ENCODE measurements around the gene ZBTB25. TPM values are rescaled to one million over a fixed set of nuclear protein-coding genes. Genes with fewer than 3 reads are reported as not detected.

The ZBTB25 gene
- total RNA-seq, 4 donors from 2014 or later = 4.8 to 10.2 (median 5.6) TPM

GRCh38 chr14:64531567-64531966, 27.9 kb upstream of the ZBTB25 start:
- no peak overlapping the region for H3K4me3 ChIP-seq
- DNase-seq = no peak
- in situ Hi-C loops (cut with MboI; ENCODE audit: low pct_ligation_motif_present in 1 of 4, low pct_unique_long_range_greater_than_20kb in 1 of 4, low sequenced_read_pairs in 3 of 4) (loop anchor here in 2 of 4 donors (25.0 kb wide), 2 partner anchors 106 to 231 kb away; no protein-coding TSS in a partner anchor), intact Hi-C loops (cut with DNase I; ENCODE audit: low total_unique reads) (no loop called here)
- no peaks in the 10 kb centered on the region for H3K36me3 ChIP-seq
- TF ChIP-seq POLR2AphosphoS5 (IDR thresholded peaks at IDR 0.05) = no peak
- TF ChIP-seq EP300 (IDR thresholded peaks at IDR 0.05; ENCODE audit: low read depth) = no peak
- TF ChIP-seq POLR2A (IDR thresholded peaks at IDR 0.05) = no peak
- TF ChIP-seq, protein P1, sequence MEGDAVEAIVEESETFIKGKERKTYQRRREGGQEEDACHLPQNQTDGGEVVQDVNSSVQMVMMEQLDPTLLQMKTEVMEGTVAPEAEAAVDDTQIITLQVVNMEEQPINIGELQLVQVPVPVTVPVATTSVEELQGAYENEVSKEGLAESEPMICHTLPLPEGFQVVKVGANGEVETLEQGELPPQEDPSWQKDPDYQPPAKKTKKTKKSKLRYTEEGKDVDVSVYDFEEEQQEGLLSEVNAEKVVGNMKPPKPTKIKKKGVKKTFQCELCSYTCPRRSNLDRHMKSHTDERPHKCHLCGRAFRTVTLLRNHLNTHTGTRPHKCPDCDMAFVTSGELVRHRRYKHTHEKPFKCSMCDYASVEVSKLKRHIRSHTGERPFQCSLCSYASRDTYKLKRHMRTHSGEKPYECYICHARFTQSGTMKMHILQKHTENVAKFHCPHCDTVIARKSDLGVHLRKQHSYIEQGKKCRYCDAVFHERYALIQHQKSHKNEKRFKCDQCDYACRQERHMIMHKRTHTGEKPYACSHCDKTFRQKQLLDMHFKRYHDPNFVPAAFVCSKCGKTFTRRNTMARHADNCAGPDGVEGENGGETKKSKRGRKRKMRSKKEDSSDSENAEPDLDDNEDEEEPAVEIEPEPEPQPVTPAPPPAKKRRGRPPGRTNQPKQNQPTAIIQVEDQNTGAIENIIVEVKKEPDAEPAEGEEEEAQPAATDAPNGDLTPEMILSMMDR (IDR thresholded peaks at IDR 0.05) = no peak
- no peaks in the 10 kb centered on the region for H3K4me1 ChIP-seq
- H3K27ac ChIP-seq = no peak overlapping the region
- H3K9me3 ChIP-seq = no peaks in the 10 kb centered on the region
- 81 to 86% methylated on average over 2 of the region's 2 CpGs for WGBS, 2 donors (ENCODE audit: low coverage in 1 of 2)
- H3K27me3 ChIP-seq = no peaks in the 10 kb centered on the region

DNA sequence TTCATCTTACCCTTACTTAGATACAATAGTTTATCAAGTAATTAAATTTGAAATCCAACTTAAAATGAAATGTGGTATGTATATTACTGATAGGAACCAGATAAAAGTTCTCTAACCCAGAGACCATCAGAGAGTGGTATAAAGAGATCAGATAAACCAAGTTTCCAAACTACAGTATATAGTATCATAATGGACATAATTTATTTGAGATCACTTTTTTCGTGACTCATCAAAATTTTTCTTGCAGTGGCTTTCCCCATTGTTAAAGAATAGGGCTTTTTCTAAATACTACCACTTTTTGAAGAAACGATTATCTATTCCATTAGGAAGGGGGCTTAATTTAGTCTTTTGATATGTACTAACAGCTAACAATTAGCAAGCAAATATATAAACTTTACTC, 21.7 kb upstream of the ZBTB25 start:
- peaks cover 0 to 22% (median 9%) of the 10 kb centered on the region in 4 donors for H3K36me3 ChIP-seq
- in situ Hi-C loops (cut with MboI; ENCODE audit: low pct_ligation_motif_present in 1 of 4, low pct_unique_long_range_greater_than_20kb in 1 of 4, low sequenced_read_pairs in 3 of 4) = loop anchor here in 2 of 4 donors (25.0 kb wide), 2 partner anchors 112 to 237 kb away; no protein-coding TSS in a partner anchor
- H3K4me3 ChIP-seq = no peak overlapping the region
- H3K4me1 ChIP-seq = peaks cover 0 to 3% (median 0%) of the 10 kb centered on the region in 4 donors
- H3K27ac ChIP-seq = no peak overlapping the region
- no peaks in the 10 kb centered on the region for H3K27me3 ChIP-seq
- H3K9me3 ChIP-seq = no peaks in the 10 kb centered on the region
- DNase-seq = no peak
- TF ChIP-seq, protein P1 (IDR thresholded peaks at IDR 0.05) = no peak
- TF ChIP-seq EP300 (IDR thresholded peaks at IDR 0.05; ENCODE audit: low read depth) (no peak), POLR2A (IDR thresholded peaks at IDR 0.05) (no peak), POLR2AphosphoS5 (IDR thresholded peaks at IDR 0.05) (no peak)
- whole genome bisulfite sequencing, 2 donors (ENCODE audit: low coverage in 1 of 2) = 92 to 97% methylated on average over 2 of the region's 2 CpGs
- intact Hi-C loops (cut with DNase I; ENCODE audit: low total_unique reads) = no loop called here

DNA sequence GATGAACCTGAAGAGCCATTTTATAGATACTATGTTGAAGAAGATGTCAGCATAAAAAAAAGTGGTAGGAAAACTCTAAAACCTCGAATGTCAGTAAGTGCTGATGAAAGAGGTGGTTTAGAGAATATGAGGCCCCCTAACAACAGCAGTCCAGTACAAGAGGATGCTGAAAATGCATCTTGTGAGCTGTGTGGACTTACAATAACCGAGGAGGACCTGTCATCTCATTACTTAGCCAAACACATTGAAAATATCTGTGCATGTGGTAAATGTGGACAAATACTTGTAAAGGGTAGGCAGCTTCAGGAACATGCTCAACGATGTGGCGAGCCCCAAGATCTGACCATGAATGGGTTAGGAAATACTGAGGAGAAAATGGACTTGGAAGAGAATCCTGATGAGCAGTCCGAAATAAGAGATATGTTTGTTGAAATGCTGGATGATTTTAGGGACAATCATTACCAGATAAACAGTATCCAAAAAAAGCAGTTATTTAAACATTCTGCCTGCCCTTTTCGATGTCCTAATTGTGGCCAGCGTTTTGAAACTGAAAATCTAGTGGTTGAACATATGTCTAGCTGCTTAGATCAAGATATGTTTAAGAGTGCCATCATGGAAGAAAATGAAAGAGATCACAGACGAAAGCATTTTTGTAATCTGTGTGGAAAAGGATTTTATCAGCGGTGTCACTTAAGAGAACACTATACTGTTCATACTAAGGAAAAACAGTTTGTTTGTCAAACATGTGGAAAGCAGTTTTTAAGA, 19.1 kb upstream of the ZBTB25 start:
- intact Hi-C loops (cut with DNase I; ENCODE audit: low total_unique reads) (no loop called here), in situ Hi-C loops (cut with MboI; ENCODE audit: low pct_ligation_motif_present in 1 of 4, low pct_unique_long_range_greater_than_20kb in 1 of 4, low sequenced_read_pairs in 3 of 4) (no loop called here)
- no peak for TF ChIP-seq POLR2AphosphoS5 (IDR thresholded peaks at IDR 0.05)
- TF ChIP-seq POLR2A (IDR thresholded peaks at IDR 0.05) = no peak
- no peak for TF ChIP-seq EP300 (IDR thresholded peaks at IDR 0.05; ENCODE audit: low read depth)
- no peak overlapping the region for H3K27ac ChIP-seq
- H3K4me1 ChIP-seq = peaks cover 0 to 10% (median 0%) of the 10 kb centered on the region in 4 donors
- whole genome bisulfite sequencing, 2 donors (ENCODE audit: low coverage in 1 of 2) = 80 to 81% methylated on average over 9 of the region's 9 CpGs
- no peak for DNase-seq
- H3K36me3 ChIP-seq = peaks cover 0 to 22% (median 9%) of the 10 kb centered on the region in 4 donors
- no peaks in the 10 kb centered on the region for H3K9me3 ChIP-seq
- H3K27me3 ChIP-seq = no peaks in the 10 kb centered on the region
- H3K4me3 ChIP-seq = no peak overlapping the region

DNA sequence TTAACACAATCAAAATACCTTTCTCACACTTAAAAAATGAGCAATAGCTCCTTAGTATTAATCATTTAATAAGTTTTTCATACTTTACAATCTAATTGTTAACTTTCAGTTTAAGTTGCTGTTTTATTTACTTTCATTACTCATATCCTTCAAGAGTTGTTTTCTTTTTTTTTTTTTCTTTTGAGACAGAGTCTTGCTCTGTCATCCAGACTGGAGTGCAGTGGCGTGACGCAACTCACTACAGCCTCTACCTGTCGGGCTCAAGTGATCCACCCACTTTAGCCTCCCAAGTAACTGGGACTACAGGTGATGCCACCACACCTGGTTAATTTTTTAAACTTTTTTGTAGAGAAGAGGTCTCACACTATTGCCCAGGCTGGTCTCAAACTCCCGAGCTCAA, 17.1 kb upstream of the ZBTB25 start:
- TF ChIP-seq, protein P1 (IDR thresholded peaks at IDR 0.05) = no peak
- TF ChIP-seq POLR2AphosphoS5 (IDR thresholded peaks at IDR 0.05) = no peak
- TF ChIP-seq POLR2A (IDR thresholded peaks at IDR 0.05) = no peak
- no peak for TF ChIP-seq EP300 (IDR thresholded peaks at IDR 0.05; ENCODE audit: low read depth)
- in situ Hi-C loops (cut with MboI; ENCODE audit: low pct_ligation_motif_present in 1 of 4, low pct_unique_long_range_greater_than_20kb in 1 of 4, low sequenced_read_pairs in 3 of 4) = no loop called here
- no peak overlapping the region for H3K4me3 ChIP-seq
- H3K9me3 ChIP-seq = no peaks in the 10 kb centered on the region
- H3K4me1 ChIP-seq = peaks cover 0 to 21% (median 3%) of the 10 kb centered on the region in 4 donors
- 91 to 95% methylated on average over 4 of the region's 4 CpGs for WGBS, 2 donors (ENCODE audit: low coverage in 1 of 2)
- H3K36me3 ChIP-seq = peaks cover 0 to 22% (median 9%) of the 10 kb centered on the region in 4 donors
- intact Hi-C loops (cut with DNase I; ENCODE audit: low total_unique reads) = no loop called here
- H3K27ac ChIP-seq = no peak overlapping the region
- no peaks in the 10 kb centered on the region for H3K27me3 ChIP-seq
- DNase-seq = no peak

Measured in transverse colon (tissue), 4 donors.